Measurements from ENCODE around the gene PYM1.

DNA sequence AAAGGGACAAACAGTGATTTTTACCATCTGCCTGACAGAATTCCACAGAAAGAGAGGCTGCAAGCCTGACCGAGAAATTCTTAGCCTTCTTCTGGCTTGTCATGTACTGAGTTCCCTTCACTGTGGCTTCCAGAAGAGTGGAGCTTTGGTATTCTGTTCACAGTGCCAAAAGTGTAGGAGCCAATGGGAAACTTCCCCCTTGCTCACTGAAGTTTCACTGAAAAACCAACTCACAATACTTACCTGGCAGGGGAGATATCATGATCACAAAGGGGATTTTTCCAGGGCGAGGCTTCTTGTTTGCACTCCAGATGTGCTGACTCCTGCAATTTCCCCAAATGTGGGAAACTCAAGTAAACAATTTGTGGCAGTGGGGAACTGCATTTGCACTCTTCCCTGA lies 53.3 kb downstream of the PYM1 start:
- TF ChIP-seq SP2 (tag by site-specific recombination; IDR thresholded peaks at IDR 0.05) (no peak), ZFP69B (tag by site-specific recombination; IDR thresholded peaks at IDR 0.05) (no peak), ZBTB1 (tag by site-specific recombination; IDR thresholded peaks at IDR 0.05) (no peak), HOXD13 (CRISPR knock-in tag; IDR thresholded peaks at IDR 0.05; ENCODE audit: borderline replicate concordance) (no peak), SP7 (tag by site-specific recombination; IDR thresholded peaks at IDR 0.05) (no peak), ZNF660 (tag by site-specific recombination; IDR thresholded peaks at IDR 0.05) (no peak), ZBTB8A (tag by site-specific recombination; IDR thresholded peaks at IDR 0.05) (no peak), KLF1 (tag by site-specific recombination; IDR thresholded peaks at IDR 0.05) (no peak), ZNF239 (tag by site-specific recombination; IDR thresholded peaks at IDR 0.05) (no peak)
- TF ChIP-seq, protein P1, sequence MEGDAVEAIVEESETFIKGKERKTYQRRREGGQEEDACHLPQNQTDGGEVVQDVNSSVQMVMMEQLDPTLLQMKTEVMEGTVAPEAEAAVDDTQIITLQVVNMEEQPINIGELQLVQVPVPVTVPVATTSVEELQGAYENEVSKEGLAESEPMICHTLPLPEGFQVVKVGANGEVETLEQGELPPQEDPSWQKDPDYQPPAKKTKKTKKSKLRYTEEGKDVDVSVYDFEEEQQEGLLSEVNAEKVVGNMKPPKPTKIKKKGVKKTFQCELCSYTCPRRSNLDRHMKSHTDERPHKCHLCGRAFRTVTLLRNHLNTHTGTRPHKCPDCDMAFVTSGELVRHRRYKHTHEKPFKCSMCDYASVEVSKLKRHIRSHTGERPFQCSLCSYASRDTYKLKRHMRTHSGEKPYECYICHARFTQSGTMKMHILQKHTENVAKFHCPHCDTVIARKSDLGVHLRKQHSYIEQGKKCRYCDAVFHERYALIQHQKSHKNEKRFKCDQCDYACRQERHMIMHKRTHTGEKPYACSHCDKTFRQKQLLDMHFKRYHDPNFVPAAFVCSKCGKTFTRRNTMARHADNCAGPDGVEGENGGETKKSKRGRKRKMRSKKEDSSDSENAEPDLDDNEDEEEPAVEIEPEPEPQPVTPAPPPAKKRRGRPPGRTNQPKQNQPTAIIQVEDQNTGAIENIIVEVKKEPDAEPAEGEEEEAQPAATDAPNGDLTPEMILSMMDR (tag by site-specific recombination; IDR thresholded peaks at IDR 0.05) = no peak
- TF ChIP-seq, protein P2, sequence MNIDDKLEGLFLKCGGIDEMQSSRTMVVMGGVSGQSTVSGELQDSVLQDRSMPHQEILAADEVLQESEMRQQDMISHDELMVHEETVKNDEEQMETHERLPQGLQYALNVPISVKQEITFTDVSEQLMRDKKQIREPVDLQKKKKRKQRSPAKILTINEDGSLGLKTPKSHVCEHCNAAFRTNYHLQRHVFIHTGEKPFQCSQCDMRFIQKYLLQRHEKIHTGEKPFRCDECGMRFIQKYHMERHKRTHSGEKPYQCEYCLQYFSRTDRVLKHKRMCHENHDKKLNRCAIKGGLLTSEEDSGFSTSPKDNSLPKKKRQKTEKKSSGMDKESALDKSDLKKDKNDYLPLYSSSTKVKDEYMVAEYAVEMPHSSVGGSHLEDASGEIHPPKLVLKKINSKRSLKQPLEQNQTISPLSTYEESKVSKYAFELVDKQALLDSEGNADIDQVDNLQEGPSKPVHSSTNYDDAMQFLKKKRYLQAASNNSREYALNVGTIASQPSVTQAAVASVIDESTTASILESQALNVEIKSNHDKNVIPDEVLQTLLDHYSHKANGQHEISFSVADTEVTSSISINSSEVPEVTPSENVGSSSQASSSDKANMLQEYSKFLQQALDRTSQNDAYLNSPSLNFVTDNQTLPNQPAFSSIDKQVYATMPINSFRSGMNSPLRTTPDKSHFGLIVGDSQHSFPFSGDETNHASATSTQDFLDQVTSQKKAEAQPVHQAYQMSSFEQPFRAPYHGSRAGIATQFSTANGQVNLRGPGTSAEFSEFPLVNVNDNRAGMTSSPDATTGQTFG (tag by site-specific recombination; IDR thresholded peaks at IDR 0.05; ENCODE audit: borderline replicate concordance) = no peak
- TF ChIP-seq, protein P3, sequence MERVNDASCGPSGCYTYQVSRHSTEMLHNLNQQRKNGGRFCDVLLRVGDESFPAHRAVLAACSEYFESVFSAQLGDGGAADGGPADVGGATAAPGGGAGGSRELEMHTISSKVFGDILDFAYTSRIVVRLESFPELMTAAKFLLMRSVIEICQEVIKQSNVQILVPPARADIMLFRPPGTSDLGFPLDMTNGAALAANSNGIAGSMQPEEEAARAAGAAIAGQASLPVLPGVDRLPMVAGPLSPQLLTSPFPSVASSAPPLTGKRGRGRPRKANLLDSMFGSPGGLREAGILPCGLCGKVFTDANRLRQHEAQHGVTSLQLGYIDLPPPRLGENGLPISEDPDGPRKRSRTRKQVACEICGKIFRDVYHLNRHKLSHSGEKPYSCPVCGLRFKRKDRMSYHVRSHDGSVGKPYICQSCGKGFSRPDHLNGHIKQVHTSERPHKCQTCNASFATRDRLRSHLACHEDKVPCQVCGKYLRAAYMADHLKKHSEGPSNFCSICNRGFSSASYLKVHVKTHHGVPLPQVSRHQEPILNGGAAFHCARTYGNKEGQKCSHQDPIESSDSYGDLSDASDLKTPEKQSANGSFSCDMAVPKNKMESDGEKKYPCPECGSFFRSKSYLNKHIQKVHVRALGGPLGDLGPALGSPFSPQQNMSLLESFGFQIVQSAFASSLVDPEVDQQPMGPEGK (tag by site-specific recombination; IDR thresholded peaks at IDR 0.05) = no peak
- TF ChIP-seq, protein P4, sequence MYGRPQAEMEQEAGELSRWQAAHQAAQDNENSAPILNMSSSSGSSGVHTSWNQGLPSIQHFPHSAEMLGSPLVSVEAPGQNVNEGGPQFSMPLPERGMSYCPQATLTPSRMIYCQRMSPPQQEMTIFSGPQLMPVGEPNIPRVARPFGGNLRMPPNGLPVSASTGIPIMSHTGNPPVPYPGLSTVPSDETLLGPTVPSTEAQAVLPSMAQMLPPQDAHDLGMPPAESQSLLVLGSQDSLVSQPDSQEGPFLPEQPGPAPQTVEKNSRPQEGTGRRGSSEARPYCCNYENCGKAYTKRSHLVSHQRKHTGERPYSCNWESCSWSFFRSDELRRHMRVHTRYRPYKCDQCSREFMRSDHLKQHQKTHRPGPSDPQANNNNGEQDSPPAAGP (tag by site-specific recombination; IDR thresholded peaks at IDR 0.05) = no peak
